Esophagus mucosa (tissue), 1 donor: Measurements from ENCODE around the gene KATNAL2. TPM values are rescaled to one million over a fixed set of nuclear protein-coding genes. Genes with fewer than 3 reads are reported as not detected.
A peak's percentile ranks its signal among the peaks of the same experiment; 100 is the strongest.

ENCODE experiments used
- ATAC-seq: fragments of 200-7000 bp; cut with Tn5 transposase; one replicate; pipeline ENCODE4 v1.9.1; 2020
- total RNA-seq: library from RNA; stranded (reverse); gene quantifications from one replicate; pipeline ENCODE4 v1.2.4, GENCODE V29; 2023
- donor health status: DM: yes; HTN: yes; CAD: no.

The KATNAL2 gene
- total RNA-seq, 1 donor from 2014 or later = 1.1 TPM

GRCh38 chr18:47113796-47114540 is 196.6 kb downstream of the KATNAL2 start:
- ATAC-seq = no peak

- no peak for ATAC-seq
Observed at GRCh38 chr18:47115205-47115604, 197.8 kb downstream of the KATNAL2 start.

GRCh38 chr18:47118981-47119380 is 201.6 kb downstream of the KATNAL2 start:
- ATAC-seq = no peak

GRCh38 chr18:47120428-47120827 is 203.0 kb downstream of the KATNAL2 start:
- no peak for ATAC-seq

- ATAC-seq = no peak
Observed at GRCh38 chr18:47121146-47121545, 203.7 kb downstream of the KATNAL2 start.

GRCh38 chr18:47141289-47141688 is 223.9 kb downstream of the KATNAL2 start:
- ATAC-seq = no peak

GRCh38 chr18:47143153-47143552 is 225.8 kb downstream of the KATNAL2 start:
- ATAC-seq = no peak

- ATAC-seq = no peak
Observed at GRCh38 chr18:47143899-47144485, 226.6 kb downstream of the KATNAL2 start.

GRCh38 chr18:47146206-47146605 is 228.8 kb downstream of the KATNAL2 start:
- ATAC-seq = no peak

- no peak for ATAC-seq
Observed at GRCh38 chr18:47149457-47150028, 232.1 kb downstream of the KATNAL2 start.

GRCh38 chr18:47150029-47150823 is 232.8 kb downstream of the KATNAL2 start, which contains the start of gene HDHD2:
Gene HDHD2 (minus strand): TSS chr18:47150500. CDS start chr18:47136439, 14,061 bp downstream.
- ATAC-seq = peak; percentile 91

- peak; percentile 43 for ATAC-seq
Observed at GRCh38 chr18:47150824-47151366, 233.5 kb downstream of the KATNAL2 start.

- no peak for ATAC-seq
Observed at GRCh38 chr18:47151439-47151838, 234.0 kb downstream of the KATNAL2 start.

Other genes with a start within 250 kb of the KATNAL2 start
- not detected for gene ST8SIA5, start 160.5 kb upstream of the KATNAL2 start, total RNA-seq
- gene PIAS2, start 95 bp upstream of the KATNAL2 start, total RNA-seq = 17.8 TPM
- gene ELOA2, start 118.0 kb downstream of the KATNAL2 start, total RNA-seq = not detected
- gene HDHD2, start 232.9 kb downstream of the KATNAL2 start, total RNA-seq = 28.5 TPM